Endothelial cell of umbilical vein (primary cell): Measurements from ENCODE around the gene SDCCAG8. TPM values are rescaled to one million over a fixed set of nuclear protein-coding genes. Genes with fewer than 3 reads are reported as not detected.

Experiments used
- BruUV-seq: library from RNA; stranded (reverse); fragments of 400-500 nt; replicated peaks from 2 replicates; lab custom pipeline; 2021; lab: Mats Ljungman, UMichigan
- CTCF ChIA-PET: fragments of 300-600, 350-600 bp; sonication (Branson Sonifier 250); formaldehyde crosslinking; loops from one replicate; lab custom pipeline; 2021; ENCODE audit warnings: antibody characterized with exemption, inconsistent platforms; lab: Charles Lee
- POLR2A ChIA-PET: fragments of 300-600, 350-600 bp; sonication (Branson Sonifier 250); formaldehyde crosslinking; loops from one replicate; lab custom pipeline; 2021; ENCODE audit warnings: antibody characterized with exemption, inconsistent platforms; lab: Charles Lee
- DNase-seq: peaks from one replicate; pipeline ENCODE4 v3.0.0-alpha.2; 2011; ENCODE audit warnings: low read depth, low spot score
- FAIRE-seq: peaks from 2 replicates; lab custom pipeline; 2011; peaks lifted over from hg19 to GRCh38; lab: Jason Lieb, UNC
- H2AFZ ChIP-seq: 2 replicates; pipeline ENCODE4 v1.6.0; 2012; ENCODE audit warnings: low read depth, low read length, control low read depth, inconsistent platforms
- H3K27ac ChIP-seq: 2 replicates; pipeline ENCODE4 v1.5.1; 2011; ENCODE audit warnings: low read depth, mild to moderate bottlenecking, control low read depth, low read length, moderate library complexity; ENCODE audit not compliant: insufficient read depth
- H3K27me3 ChIP-seq, 2 experiments: 2 replicates each; pipeline versions ENCODE4 v1.6.0 to v1.6.1; 2011; ENCODE audit warnings: low read length in 2 of 2, mixed read lengths in 1 of 2; ENCODE audit not compliant: control insufficient read depth in 2 of 2, insufficient read depth in 2 of 2
- H3K36me3 ChIP-seq, 2 experiments: 2 replicates in 1 of 2; 3 replicates in 1 of 2; pipeline ENCODE4 v1.5.1; 2011; ENCODE audit warnings: low read length in 2 of 2, mild to moderate bottlenecking in 1 of 2, moderate library complexity in 1 of 2; ENCODE audit not compliant: control insufficient read depth in 2 of 2, insufficient read depth in 2 of 2; ENCODE audit errors: extremely low read depth in 1 of 2
- H3K4me1 ChIP-seq: 3 replicates; pipeline ENCODE4 v1.5.1; 2011; ENCODE audit warnings: mild to moderate bottlenecking, low read length; ENCODE audit not compliant: control insufficient read depth, insufficient read depth; ENCODE audit errors: extremely low read depth
- H3K4me2 ChIP-seq: 2 replicates; pipeline ENCODE4 v1.6.1; 2011; ENCODE audit warnings: low read length, control low read depth, mixed read lengths; ENCODE audit not compliant: insufficient read depth
- H3K4me3 ChIP-seq, 3 experiments: fragments of 200-600 bp in 1 of 3; sonication (generic), shearing (Covaris generic) in 1 of 3; replicated peaks in 1 of 3; 2 replicates each; pipeline ENCODE4 v1.5.1; 2011 to 2016; ENCODE audit warnings: control low read depth in 3 of 3, low read length in 3 of 3, mild to moderate bottlenecking in 2 of 3, inconsistent platforms in 1 of 3, low read depth in 1 of 3, moderate library complexity in 1 of 3; ENCODE audit not compliant: insufficient read depth in 1 of 3
- H3K79me2 ChIP-seq: 2 replicates; pipeline ENCODE4 v1.6.0; 2012; ENCODE audit warnings: low read length, inconsistent platforms; ENCODE audit not compliant: control insufficient read depth, insufficient read depth
- H3K9ac ChIP-seq: replicated peaks from 2 replicates; pipeline ENCODE3; 2011; ENCODE audit warnings: low read length, control low read depth; ENCODE audit not compliant: insufficient read depth; ENCODE audit errors: extremely low read depth
- H3K9me1 ChIP-seq: replicated peaks from 3 replicates; pipeline ENCODE4 v1.6.0; 2011; ENCODE audit warnings: mild to moderate bottlenecking, low read length; ENCODE audit not compliant: control insufficient read depth, insufficient read depth; ENCODE audit errors: extremely low read depth
- H3K9me3 ChIP-seq: replicated peaks from 2 replicates; pipeline ENCODE4 v1.5.1; 2012; ENCODE audit warnings: low read length, inconsistent platforms; ENCODE audit not compliant: control insufficient read depth, insufficient read depth
- H4K20me1 ChIP-seq: replicated peaks from 2 replicates; pipeline ENCODE3; 2011; ENCODE audit warnings: mild to moderate bottlenecking, low read length; ENCODE audit not compliant: control insufficient read depth, insufficient read depth; ENCODE audit errors: extremely low read depth
- EZH2 ChIP-seq: IDR thresholded peaks from 2 replicates; pipeline ENCODE4 v1.6.1; 2012; ENCODE audit warnings: borderline replicate concordance, low read depth, mild to moderate bottlenecking, moderate library complexity, low read length, inconsistent platforms; ENCODE audit not compliant: severe bottlenecking
- FOS ChIP-seq: IDR thresholded peaks from 2 replicates; pipeline ENCODE4 v1.6.1; 2011; ENCODE audit warnings: mild to moderate bottlenecking, low read length, moderate library complexity, borderline replicate concordance; ENCODE audit not compliant: insufficient read depth
- GATA2 ChIP-seq: IDR thresholded peaks from 2 replicates; pipeline ENCODE4 v1.7.0; 2011; ENCODE audit warnings: low read depth, mild to moderate bottlenecking, moderate library complexity, mixed read lengths, low read length; ENCODE audit not compliant: insufficient read length, insufficient read depth
- JUN ChIP-seq: IDR thresholded peaks from 2 replicates; pipeline ENCODE4 v1.6.1; 2011; ENCODE audit warnings: borderline replicate concordance, low read depth; ENCODE audit not compliant: insufficient read length, insufficient read depth
- MYC ChIP-seq: IDR thresholded peaks from one replicate; pipeline ENCODE4 v1.6.1; 2011; ENCODE audit warnings: mild to moderate bottlenecking, low read depth, low read length
- POLR2A ChIP-seq: IDR thresholded peaks from 2 replicates; pipeline ENCODE4 v1.6.1; 2012; ENCODE audit warnings: low read depth, mild to moderate bottlenecking, control low read depth, low read length
- POLR2AphosphoS5 ChIP-seq: IDR thresholded peaks from 2 replicates; pipeline ENCODE4 v1.6.1; 2012; ENCODE audit warnings: low read depth, mild to moderate bottlenecking, control low read depth, low read length, moderate library complexity; ENCODE audit not compliant: insufficient read depth
- dilution Hi-C: fragments of 300-500 bp; cut with MboI; formaldehyde crosslinking; loops from one replicate; pipeline ENCODE4 v1.15.0; 2019; ENCODE audit warnings: low sequenced_read_pairs; ENCODE audit not compliant: extremely low pct_ligation_motif_present
- intact Hi-C: fragments of 100-400 bp; cut with micrococcal nuclease; formaldehyde crosslinking; loops from one replicate; pipeline ENCODE4 v1.10.0; 2022
- polyA plus RNA-seq, 4 experiments: library from polyadenylated mRNA; depleted of rRNA in 3 of 4; stranded (reverse) in 3 of 4; unstranded in 1 of 4; fragments of >200 nt; gene quantifications; 2 replicates each; pipeline versions ENCODE4 v1.2.1 to v1.2.3, GENCODE V29; 2011 to 2012; ENCODE audit warnings: missing spikeins in 1 of 4
- total RNA-seq: library from RNA; stranded (reverse); gene quantifications from 2 replicates; pipeline ENCODE4 v1.2.3, GENCODE V29; 2021
- TF ChIP-seq, protein P1 (sequence below), 2 donors: IDR thresholded peaks; 1 replicate in 1 of 2; 2 replicates in 1 of 2; pipeline ENCODE4 v1.5.1; 2011; ENCODE audit warnings: low read length in 2 of 2, mild to moderate bottlenecking in 2 of 2, moderate library complexity in 2 of 2, control low read depth in 1 of 2, inconsistent platforms in 1 of 2, low read depth in 1 of 2; ENCODE audit not compliant: insufficient read depth in 1 of 2; ENCODE audit errors: extremely low read depth in 1 of 2
- TF ChIP-seq, protein P2 (sequence below): IDR thresholded peaks from 2 replicates; pipeline ENCODE4 v1.6.1; 2011; ENCODE audit not compliant: insufficient read depth, insufficient read length

SDCCAG8 gene
- total and polyA plus RNA-seq, 2 donors (not counting 3 experiments of a cell fraction or from before 2014, with no cell fraction given) = 14.6 to 25.7 TPM

GRCh38 chr1:243407284-243408018 lies 151.6 kb downstream of the SDCCAG8 start:
- H3K79me2 ChIP-seq = no peaks in the 10 kb centered on the region
- no peaks in the 10 kb centered on the region for H3K36me3 ChIP-seq
- no peak overlapping the region for H3K4me3 ChIP-seq
- no peaks in the 10 kb centered on the region for H3K27me3 ChIP-seq
- no peak overlapping the region for H2AFZ ChIP-seq
- ChIA-PET CTCF (interaction anchor here (0.7 to 5.8 kb wide), 4 partner anchors 10 to 1007 kb away, joined by 3 to 92 read pairs (median 3); no protein-coding TSS in a partner anchor), POLR2A (interaction anchor here (0.6 kb wide), 1 partner anchor 892 kb away, joined by 7 read pairs; no protein-coding TSS in a partner anchor)
- no peaks in the 10 kb centered on the region for H4K20me1 ChIP-seq
- peak; percentile 78 for DNase-seq
- no peak overlapping the region for H3K27ac ChIP-seq
- BruUV-seq = no TSS peak
- H3K9me3 ChIP-seq = no peaks in the 10 kb centered on the region
- peak; percentile 87 for FAIRE-seq
- no peaks in the 10 kb centered on the region for H3K9me1 ChIP-seq
- intact Hi-C loops (no loop called here), dilution Hi-C loops (no loop called here)
- peaks cover 19% of the 10 kb centered on the region for H3K4me1 ChIP-seq
- TF ChIP-seq, protein P1, sequence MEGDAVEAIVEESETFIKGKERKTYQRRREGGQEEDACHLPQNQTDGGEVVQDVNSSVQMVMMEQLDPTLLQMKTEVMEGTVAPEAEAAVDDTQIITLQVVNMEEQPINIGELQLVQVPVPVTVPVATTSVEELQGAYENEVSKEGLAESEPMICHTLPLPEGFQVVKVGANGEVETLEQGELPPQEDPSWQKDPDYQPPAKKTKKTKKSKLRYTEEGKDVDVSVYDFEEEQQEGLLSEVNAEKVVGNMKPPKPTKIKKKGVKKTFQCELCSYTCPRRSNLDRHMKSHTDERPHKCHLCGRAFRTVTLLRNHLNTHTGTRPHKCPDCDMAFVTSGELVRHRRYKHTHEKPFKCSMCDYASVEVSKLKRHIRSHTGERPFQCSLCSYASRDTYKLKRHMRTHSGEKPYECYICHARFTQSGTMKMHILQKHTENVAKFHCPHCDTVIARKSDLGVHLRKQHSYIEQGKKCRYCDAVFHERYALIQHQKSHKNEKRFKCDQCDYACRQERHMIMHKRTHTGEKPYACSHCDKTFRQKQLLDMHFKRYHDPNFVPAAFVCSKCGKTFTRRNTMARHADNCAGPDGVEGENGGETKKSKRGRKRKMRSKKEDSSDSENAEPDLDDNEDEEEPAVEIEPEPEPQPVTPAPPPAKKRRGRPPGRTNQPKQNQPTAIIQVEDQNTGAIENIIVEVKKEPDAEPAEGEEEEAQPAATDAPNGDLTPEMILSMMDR (IDR thresholded peaks at IDR 0.05; ENCODE audit: extremely low read depth in 1 of 2, insufficient read depth in 1 of 2, low read depth in 1 of 2, low read length in 2 of 2) = no peak
- TF ChIP-seq MYC = no peak
- no peak for TF ChIP-seq POLR2A
- no peak for TF ChIP-seq POLR2AphosphoS5
- TF ChIP-seq, protein P2, sequence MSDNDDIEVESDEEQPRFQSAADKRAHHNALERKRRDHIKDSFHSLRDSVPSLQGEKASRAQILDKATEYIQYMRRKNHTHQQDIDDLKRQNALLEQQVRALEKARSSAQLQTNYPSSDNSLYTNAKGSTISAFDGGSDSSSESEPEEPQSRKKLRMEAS = no peak
- TF ChIP-seq EZH2 = no peak
- TF ChIP-seq FOS = peak; percentile 91
- peak; percentile 80 for TF ChIP-seq JUN
- peak; percentile 76 for TF ChIP-seq GATA2
- no peak overlapping the region for H3K9ac ChIP-seq
- H3K4me2 ChIP-seq = peak overlapping the region; percentile 89
